ENCODE results near the gene MDGA2.

The MDGA2 gene

DNA sequence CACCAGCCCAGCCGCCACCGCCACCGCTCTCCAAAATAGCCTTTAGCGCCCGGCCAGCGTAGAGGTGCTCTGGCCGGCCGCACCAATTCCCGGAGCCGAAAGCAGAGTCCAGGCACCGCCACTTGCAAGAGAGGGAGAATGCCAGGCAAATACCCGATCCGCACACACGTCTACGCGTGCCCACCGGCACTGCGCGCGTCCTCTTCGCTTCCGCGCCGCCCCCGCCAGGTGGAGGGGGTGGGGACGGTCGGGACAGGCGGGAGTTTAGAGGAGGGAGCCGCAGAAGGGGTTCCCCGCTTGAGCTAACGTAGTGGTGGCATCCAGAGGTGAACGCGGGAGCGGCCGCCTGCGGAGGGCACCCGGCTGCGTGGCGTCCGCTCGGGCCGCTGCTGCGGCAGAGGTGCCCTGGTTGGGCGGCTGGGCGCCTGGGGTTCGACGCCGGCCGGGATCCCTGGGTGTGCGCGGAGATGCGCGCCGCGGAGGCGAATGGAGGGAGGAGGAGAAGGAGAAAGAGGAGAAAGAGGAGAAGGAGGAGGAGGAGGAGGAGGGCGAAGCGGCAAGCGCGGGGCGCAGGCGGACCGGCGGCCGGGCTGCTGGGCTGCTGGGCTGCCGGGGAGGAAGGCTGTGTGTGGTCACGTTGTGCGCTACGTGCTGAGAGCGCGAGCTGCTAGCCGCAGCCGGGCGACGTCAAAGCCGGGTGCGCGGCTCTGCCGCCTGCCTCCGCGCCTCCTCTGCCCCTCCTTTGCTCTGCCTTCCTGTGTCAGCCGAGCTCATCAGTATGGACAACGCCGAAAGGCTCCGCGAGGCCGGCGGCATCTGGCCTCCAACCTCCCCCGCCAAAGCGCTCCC, at the start of gene MDGA2:
TSS of gene MDGA2 (minus strand) at position 140 of the 849 bp plus-strand sequence.
- TF ChIP-seq ZNF274 (IDR thresholded peaks at IDR 0.05; ENCODE audit: low read depth, low read length): no peak
- no peak within 1 kb of the TSS for H3K4me3 ChIP-seq (ENCODE audit: low read length)

DNA sequence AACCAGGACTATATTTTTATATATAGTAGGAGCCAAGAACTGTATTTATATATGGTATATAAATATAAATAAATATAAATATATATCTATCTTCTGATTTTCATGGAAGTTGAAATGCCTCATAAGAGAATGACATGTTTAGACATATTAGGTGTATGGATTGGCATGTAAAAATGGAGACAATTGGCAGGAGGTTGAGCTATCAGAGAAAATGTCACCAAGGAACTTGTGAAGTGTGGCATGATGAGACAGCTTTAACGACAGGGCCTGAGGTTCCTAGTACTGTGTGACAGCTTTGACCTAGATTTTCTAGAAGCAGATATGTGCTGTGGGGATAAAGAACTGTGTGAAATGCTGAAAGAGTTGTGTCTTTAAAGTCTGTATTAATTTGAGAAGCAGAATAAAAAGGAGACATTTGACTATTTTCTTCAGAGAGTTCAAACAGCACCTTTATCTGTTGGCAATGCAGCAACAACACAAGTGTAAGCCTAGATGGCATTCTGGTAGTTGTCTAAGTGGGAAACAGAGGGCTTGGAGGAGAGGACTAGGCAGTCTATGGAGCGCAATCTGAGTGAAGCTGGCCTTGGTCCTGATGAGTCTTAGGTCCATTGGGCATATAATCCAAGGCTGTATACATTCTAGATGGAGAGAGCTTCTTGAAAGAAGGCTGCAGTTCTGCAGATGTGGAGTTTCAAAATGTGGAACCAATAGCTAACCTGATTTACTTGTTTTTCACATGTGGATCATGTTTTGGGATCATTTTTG, 47.7 kb upstream of the MDGA2 start:
- H3K4me3 ChIP-seq (ENCODE audit: low read length): no peak overlapping the region
- TF ChIP-seq ZNF274 (IDR thresholded peaks at IDR 0.05; ENCODE audit: low read depth, low read length): no peak

DNA sequence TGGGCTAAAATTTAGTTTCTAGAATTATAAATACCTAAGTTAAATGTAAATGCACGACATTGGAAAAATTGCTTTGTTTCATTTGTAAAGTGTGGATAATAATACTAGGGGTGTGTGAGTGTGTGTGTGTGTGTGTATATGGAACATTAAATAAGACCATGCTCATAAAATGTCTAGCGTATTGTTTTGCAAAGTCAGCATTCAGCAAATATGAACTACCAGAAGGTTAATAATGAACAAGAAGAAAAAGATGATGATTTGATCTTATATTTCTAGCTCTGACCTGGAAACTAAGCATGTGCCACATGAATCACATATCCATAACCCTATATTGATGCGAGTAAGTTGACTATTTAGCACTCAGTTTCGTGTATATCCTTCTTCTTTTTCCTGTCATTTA, 44.9 kb upstream of the MDGA2 start:
- no peak for TF ChIP-seq ZNF274 (IDR thresholded peaks at IDR 0.05; ENCODE audit: low read depth, low read length)
- no peak overlapping the region for H3K4me3 ChIP-seq (ENCODE audit: low read length)

DNA sequence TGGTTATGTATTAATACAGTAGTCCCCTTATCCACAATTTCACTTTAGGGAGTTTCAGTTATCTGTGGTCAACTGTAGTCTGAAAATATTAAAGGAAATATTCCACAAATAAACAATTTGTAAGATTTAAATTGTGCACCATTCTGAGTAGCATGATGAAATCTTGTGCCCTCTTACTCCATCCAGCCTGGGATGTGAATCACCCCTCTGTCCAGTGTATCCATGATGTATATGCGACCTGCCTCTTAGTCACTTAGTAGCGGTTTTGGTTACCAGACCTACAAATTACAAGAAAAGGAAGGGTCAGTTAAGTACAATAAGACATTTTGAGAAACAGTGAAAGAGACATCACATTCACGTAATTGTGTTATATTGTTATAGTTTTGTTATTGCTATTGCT, 39.9 kb upstream of the MDGA2 start:
- TF ChIP-seq ZNF274 (IDR thresholded peaks at IDR 0.05; ENCODE audit: low read depth, low read length): no peak
- H3K4me3 ChIP-seq (ENCODE audit: low read length): no peak overlapping the region

DNA sequence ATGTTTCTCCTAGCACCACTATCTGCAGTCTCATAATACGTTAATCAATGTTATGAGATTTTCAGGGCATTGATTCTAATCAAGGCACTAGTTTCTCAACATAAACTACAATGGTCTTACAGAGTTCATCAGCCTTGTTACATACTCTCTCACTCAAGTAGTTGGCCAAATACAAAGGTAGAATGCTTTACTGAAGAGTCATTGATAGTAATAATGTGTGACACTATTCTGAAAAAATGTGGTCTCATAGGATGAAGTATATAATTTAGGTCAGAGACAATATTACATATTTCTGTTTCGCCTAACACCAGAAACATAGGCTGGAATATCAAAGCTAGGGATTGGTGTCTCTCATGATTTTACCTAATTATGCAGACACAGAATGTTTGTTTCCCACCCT, 35.2 kb upstream of the MDGA2 start:
- no peak overlapping the region for H3K4me3 ChIP-seq (ENCODE audit: low read length)
- TF ChIP-seq ZNF274 (IDR thresholded peaks at IDR 0.05; ENCODE audit: low read depth, low read length): no peak

DNA sequence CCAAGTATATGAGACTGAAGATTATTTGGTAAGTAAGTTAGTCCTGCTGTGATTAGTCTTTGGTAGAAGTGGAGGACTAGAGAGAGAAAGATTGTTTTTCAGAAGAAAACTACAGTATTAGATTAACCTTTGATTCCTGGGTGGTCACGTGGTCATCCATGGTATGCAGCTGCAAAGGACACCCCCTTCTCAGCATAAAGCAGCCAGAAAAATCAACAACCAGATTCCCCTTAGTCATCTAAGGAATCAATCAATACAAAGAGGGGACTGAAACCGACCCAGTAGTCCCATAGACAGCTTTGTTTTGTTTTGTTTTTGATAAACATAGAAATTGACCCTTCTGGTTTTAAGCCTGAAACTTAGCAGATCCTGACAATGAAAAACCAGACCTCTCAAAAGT, 30.3 kb upstream of the MDGA2 start:
- TF ChIP-seq ZNF274 (IDR thresholded peaks at IDR 0.05; ENCODE audit: low read depth, low read length): no peak
- no peak overlapping the region for H3K4me3 ChIP-seq (ENCODE audit: low read length)

DNA sequence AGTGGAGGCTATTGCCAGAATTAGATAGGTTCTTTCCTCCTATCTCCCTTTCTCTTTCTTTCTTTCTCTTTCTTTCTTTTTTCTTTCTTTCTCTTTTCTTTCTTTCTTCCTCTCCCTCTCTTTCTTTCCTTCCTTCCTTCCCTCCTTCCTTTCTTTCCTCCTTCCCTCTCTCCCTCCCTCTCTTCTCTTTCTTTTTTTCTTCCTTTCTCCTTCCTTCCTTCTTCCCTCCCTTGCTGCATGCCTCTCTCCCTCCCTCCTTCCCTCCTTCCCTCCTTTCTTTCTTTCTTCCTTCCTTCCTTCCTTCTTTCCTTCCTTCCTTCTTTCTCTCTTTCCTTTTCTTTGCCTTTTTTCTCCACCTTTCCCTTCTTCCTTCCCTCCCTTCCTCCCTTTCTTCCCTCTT, 16.4 kb upstream of the MDGA2 start:
- H3K4me3 ChIP-seq (ENCODE audit: low read length): no peak overlapping the region
- no peak for TF ChIP-seq ZNF274 (IDR thresholded peaks at IDR 0.05; ENCODE audit: low read depth, low read length)

DNA sequence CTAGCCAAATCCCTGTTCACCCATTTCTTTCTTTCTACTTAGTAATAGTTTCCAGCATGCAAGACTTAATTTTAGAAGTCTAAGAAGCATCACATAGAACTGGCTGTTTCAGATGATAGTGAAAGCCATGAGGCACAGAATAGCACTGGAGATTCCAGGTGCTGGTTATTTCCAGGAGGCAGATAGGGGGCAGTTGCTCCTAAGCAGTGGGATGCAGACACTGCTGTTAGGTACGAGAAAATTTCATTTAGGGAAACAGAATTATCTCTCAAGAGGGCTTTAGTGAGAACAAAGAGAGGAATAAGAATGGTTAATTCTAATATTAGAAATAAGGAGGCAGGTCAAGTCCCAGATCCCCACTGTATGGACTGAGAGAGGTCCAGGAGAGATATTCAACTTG, 3.6 kb upstream of the MDGA2 start:
- TF ChIP-seq ZNF274 (IDR thresholded peaks at IDR 0.05; ENCODE audit: low read depth, low read length): no peak
- H3K4me3 ChIP-seq (ENCODE audit: low read length): no peak overlapping the region

DNA sequence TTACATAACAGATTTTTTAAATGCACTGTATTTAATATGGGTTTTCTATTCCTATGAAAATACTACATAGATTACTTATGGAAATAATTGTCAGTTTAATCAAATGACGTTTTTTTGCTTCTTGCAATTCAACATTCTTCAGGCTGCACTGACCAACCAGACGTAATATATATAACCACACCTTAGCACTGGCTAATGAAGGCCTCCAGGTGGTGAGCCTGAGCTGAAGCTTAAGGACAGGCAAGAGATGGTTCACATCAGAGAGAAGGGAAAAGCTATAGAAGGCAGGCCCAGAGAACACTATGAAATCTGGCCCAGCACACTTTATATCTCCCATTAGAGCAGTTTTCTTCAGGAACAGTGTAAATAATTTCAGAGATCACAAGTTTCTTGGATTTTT, 2.8 kb upstream of the MDGA2 start:
- no peak for TF ChIP-seq ZNF274 (IDR thresholded peaks at IDR 0.05; ENCODE audit: low read depth, low read length)
- H3K4me3 ChIP-seq (ENCODE audit: low read length): no peak overlapping the region

DNA sequence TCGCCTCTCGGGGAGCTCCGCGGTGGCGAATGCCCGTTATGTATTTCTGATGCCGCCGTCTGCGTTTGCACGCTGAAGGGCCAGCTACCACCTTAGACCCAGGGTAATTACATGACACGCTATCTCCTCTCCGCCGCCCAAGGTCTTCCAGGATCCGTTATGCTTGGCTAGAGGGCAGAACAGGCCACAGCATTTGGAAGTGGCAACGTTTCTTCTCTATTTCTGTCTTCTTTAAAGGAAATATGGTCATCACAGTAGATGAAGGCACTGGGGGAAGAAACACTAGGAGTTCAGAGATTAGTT, 861 bp upstream of the MDGA2 start:
- H3K4me3 ChIP-seq (ENCODE audit: low read length): no peak overlapping the region

DNA sequence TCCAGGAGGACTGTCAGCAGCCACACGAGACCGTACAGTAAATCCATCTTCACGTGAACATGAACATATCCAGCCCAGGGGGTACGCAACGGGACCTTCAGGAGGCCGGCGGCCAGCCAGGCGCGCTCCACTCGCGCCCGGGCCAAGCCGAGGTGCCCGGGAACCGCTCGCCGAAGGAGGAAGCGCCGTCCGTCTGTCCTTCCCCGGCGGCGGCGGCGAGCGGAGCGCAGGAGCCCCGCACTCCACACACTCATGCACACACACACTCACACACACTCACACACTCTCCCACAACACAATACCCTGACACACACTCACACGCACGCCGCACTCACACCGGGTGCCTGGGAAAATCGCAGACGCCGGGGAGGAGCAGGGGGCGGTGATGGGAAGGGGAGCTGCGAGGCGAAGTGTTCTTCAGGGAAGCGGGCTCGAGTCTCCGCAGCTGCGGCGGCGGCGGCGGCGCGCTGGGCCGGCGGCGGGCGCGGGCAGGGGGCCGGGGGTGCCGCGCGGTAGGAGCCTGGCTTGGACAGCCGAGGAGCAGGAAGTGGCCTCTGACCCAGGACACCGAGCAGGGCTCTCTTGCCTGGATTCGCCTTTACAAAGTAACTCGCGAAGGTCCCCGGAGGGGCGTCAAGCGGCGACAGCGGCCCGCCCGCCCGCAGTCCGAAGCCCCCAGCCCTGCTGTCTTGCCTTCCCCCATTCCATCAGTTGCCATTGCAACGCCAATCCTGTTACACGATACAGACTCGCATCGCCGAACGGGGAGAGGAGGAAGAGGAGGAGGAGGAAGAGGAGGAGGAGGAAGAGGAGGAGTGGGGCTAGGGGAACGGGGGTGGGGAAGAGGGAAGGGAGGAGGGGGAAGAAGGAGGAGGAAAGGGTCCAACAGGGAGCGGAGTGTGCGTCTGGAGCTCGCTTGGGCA, 601 bp downstream of the MDGA2 start:
- no peak for TF ChIP-seq ZNF274 (IDR thresholded peaks at IDR 0.05; ENCODE audit: low read depth, low read length)

More for the DNA sequence above, 861 bp upstream of the MDGA2 start:
- no peak for TF ChIP-seq ZNF274 (IDR thresholded peaks at IDR 0.05; ENCODE audit: low read depth, low read length)

DNA sequence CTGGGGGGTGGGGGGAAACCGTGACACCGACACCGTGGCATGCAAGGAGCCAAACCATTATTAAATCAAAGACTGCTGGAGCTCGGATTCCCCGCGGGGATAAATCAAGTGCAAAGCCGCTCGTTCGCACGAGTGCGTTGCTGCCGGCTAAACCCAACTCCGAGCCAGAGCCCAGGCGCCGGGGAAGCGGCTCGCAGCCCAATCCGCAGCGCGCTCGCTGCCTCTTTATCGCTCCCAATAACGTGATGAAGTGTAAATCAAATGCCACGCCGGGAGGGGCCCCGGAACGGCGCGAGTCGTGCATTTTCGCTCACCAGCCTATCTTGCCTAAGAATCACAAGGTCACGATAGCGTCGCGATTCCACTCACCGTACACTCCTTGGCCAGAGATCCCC, 1.3 kb downstream of the MDGA2 start:
- no peak for TF ChIP-seq ZNF274 (IDR thresholded peaks at IDR 0.05; ENCODE audit: low read depth, low read length)
- no peak overlapping the region for H3K4me3 ChIP-seq (ENCODE audit: low read length)

More for the DNA sequence above, 601 bp downstream of the MDGA2 start:
- H3K4me3 ChIP-seq (ENCODE audit: low read length): no peak overlapping the region

DNA sequence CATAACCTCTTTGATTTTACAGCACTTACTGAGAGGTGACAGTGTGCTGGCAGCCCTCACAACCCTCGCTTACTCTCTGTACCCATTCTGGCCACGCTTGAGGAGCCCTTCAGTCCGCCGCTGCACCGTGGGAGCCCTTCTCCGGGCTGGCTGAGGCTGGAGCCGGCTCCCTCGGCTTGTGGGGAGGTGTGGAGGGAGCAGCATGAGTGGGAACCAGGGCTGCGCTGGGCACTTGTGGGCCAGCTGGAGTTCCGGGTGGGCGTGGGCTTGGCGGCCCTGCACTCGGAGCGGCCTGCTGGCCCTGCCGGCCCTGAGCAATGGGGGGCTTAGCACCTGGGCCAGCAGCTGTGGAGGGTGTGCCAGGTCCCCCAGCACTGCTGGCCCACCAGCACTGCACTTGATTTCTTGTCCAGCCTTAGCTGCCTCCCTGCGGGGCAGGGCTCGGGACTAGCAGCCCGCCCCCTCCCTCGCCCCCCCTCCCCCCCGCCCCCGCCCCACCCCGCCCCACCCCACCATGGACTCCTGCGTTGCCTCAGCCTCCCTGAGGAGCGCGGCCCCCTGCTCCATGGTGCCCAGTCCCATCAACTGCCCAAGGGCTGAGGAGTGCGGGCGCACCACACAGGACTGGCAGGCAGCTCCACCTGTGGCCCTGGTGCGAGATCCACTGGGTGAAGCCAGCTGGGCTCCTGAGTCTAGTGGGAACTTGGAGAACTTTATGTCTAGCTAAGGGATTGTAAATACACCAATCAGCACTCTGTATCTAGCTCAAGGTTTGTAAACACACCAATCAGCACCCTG, 9.9 kb downstream of the MDGA2 start:
- H3K4me3 ChIP-seq (ENCODE audit: low read length): no peak overlapping the region
- no peak for TF ChIP-seq ZNF274 (IDR thresholded peaks at IDR 0.05; ENCODE audit: low read depth, low read length)

Data from GM08714 (cell line).